Heart right ventricle (tissue), 16 donors: ENCODE measurements around the gene MYL3. TPM values are rescaled to one million over a fixed set of nuclear protein-coding genes. Genes with fewer than 3 reads are reported as not detected.

ENCODE experiments used
- ATAC-seq, 8 donors: fragments of 200-7000 bp; cut with Tn5 transposase; one replicate each; pipeline ENCODE4 v1.9.1; 2020; ENCODE audit warnings: mild to moderate bottlenecking in 8 of 8, moderate library complexity in 8 of 8, moderate number of reproducible peaks in 1 of 8
- DNase-seq, 2 donors: peaks; one replicate each; pipeline ENCODE4 v3.0.0-alpha.2; 2020
- H3K27ac ChIP-seq, 10 donors: fragments of 200-600 bp; sonication (generic) in 2 of 10; one replicate each; pipeline versions ENCODE4 v1.5.0 to v1.8.0; 2020 to 2022; ENCODE audit warnings: mild to moderate bottlenecking in 3 of 10
- H3K27me3 ChIP-seq, 7 donors: fragments of 200-600 bp; one replicate each; pipeline ENCODE4 v1.8.0; 2021 to 2022; ENCODE audit warnings: mild to moderate bottlenecking in 2 of 7
- H3K36me3 ChIP-seq, 9 donors: fragments of 200-600 bp; sonication (generic) in 1 of 9; one replicate each; pipeline versions ENCODE4 v1.5.0 to v1.8.0; 2020 to 2022; ENCODE audit warnings: mild to moderate bottlenecking in 2 of 9
- H3K4me1 ChIP-seq, 9 donors: fragments of 200-600 bp; sonication (generic) in 1 of 9; one replicate each; pipeline versions ENCODE4 v1.5.0 to v1.8.0; 2020 to 2022; ENCODE audit warnings: mild to moderate bottlenecking in 4 of 9
- H3K4me3 ChIP-seq, 10 donors: fragments of 200-600 bp; sonication (generic) in 2 of 10; one replicate each; pipeline versions ENCODE4 v1.5.0 to v1.8.0; 2020 to 2022; ENCODE audit warnings: mild to moderate bottlenecking in 7 of 10, moderate library complexity in 2 of 10
- H3K9me3 ChIP-seq, 11 donors: fragments of 200-600 bp in 10 of 11; sonication (generic) in 2 of 11; one replicate each; pipeline versions ENCODE4 v1.5.0 to v1.8.0; 2013 to 2022; ENCODE audit warnings: mild to moderate bottlenecking in 2 of 11, control low read depth in 1 of 11, moderate library complexity in 1 of 11
- CTCF ChIP-seq, 9 donors: fragments of 200-600 bp; sonication (generic) in 2 of 9; IDR thresholded peaks; one replicate each; pipeline versions ENCODE4 v1.5.0 to v1.8.0; 2021 to 2022; ENCODE audit warnings: antibody characterized with exemption in 9 of 9, mild to moderate bottlenecking in 5 of 9, moderate library complexity in 1 of 9
- WGBS, 2 donors: extraction: QIAGEN DNeasy Blood & Tissue Kit; methylation state at CpG; one replicate each; pipeline ENCODE4 v1.1.7; 2013; ENCODE audit warnings: inconsistent platforms in 1 of 2; 5-methylcytosine and 5-hydroxymethylcytosine counted together
- intact Hi-C, 10 donors: fragments of 100-400 bp; cut with DNase I; formaldehyde crosslinking; loops; one replicate each; pipeline versions ENCODE4 v1.11.1 to v1.14.2; 2022
- polyA plus RNA-seq, 2 donors: library from polyadenylated mRNA; stranded (reverse); fragments of 200-250 nt; gene quantifications; one replicate each; pipeline ENCODE4 v1.2.3, GENCODE V29; 2013
- total RNA-seq, 10 donors: library from RNA; stranded (reverse); fragmentation: NEBNext Ultra II Directional in 3 of 10; extraction: Animal tissue kit (Norgen Biotek cat#: 25700) in 3 of 10; gene quantifications; one replicate each; pipeline versions ENCODE4 v1.2.1 to v1.2.4, GENCODE V29; 2021 to 2023
- donor health status: Arrhythmogenic right ventricular cardiomyopathy.
- donor health status: ischemic (EF 13 %, LVEDD 7.1; RV severe dilation, severe dysfunction).
- donor health status: healthy with polysubstance abuse.
- donor health status: DM: no; HTN: yes; CAD: no.
- donor health status: DM: no; HTN: no; CAD: no.
- donor health status: ischemic (EF 25% LVEDD 6.9; RV normal size, moderate dysfunction).
- donor health status: ischemic (EF 25% LVEDD 5.7; RV mildly dilated, moderate dysfunction).
- donor health status: healthy.
- donor health status: DM: yes; HTN: yes; CAD: no.
- donor health status: Ischemic cardiomyopathy.
- donor health status: ischemic (EF 35%, LVEDD 5.7; RV mildly dilated, moderate dysfunction).
- donor health status: nonischemic (EF 11% LVEDD 7.7; RV severe dilation, severe dysfunction).
- donor health status: DM: yes; HTN: yes; CAD: no.
- donor health status: PGD.
- donor health status: ischemic (EF 29% LVEDD 5.4; RV normal size, mild dysfunction).
- donor health status: nonischemic (EF 23%, LVEDD 6.1; RV moderate dilation, normal function).

Gene MYL3
- total and polyA plus RNA-seq, 12 donors = 5,377 to 9,904 (median 7,587) TPM

GRCh38 chr3:46893146-46893748, 30.0 kb upstream of the MYL3 start:
- peak overlapping the region in 1 of 10 donors; percentile 17 for H3K4me3 ChIP-seq
- H3K27me3 ChIP-seq = peaks cover 0 to 43% (median 5%) of the 10 kb centered on the region in 7 donors
- intact Hi-C loops = no loop called here
- H3K4me1 ChIP-seq = peaks cover 11 to 62% (median 33%) of the 10 kb centered on the region in 9 donors
- no peaks in the 10 kb centered on the region for H3K9me3 ChIP-seq
- H3K27ac ChIP-seq = peak overlapping the region in 9 of 10 donors; percentile 16 to 72 (median 43)
- 45 to 51% methylated on average over 6 of the region's 6 CpGs for WGBS, 2 donors
- no peak for TF ChIP-seq CTCF (IDR thresholded peaks at IDR 0.05)
- DNase-seq (no peak), ATAC-seq (peak in 6 of 8 donors; percentile 2 to 63 (median 26))
- H3K36me3 ChIP-seq = no peaks in the 10 kb centered on the region

- Histone ChIP-seq H3K4me3 (peak overlapping the region in 9 of 10 donors; percentile 17 to 54 (median 50)), H3K36me3 (no peaks in the 10 kb centered on the region), H3K27ac (peak overlapping the region in 9 of 10 donors; percentile 16 to 72 (median 43)), H3K27me3 (peaks cover 0 to 36% (median 0%) of the 10 kb centered on the region in 7 donors), H3K9me3 (no peaks in the 10 kb centered on the region), H3K4me1 (peaks cover 11 to 60% (median 31%) of the 10 kb centered on the region in 9 donors)
- 5 to 8% methylated on average over 58 of the region's 58 CpGs for WGBS, 2 donors
- intact Hi-C loops = no loop called here
- TF ChIP-seq CTCF (IDR thresholded peaks at IDR 0.05) = peak in 2 of 9 donors; percentile 25 to 26
- DNase-seq (peak; percentile 72 to 77), ATAC-seq (peak; percentile 57 to 86 (median 77))
Measured at GRCh38 chr3:46892285-46893145, 29.3 kb upstream of the MYL3 start.

- Histone ChIP-seq H3K9me3 (no peaks in the 10 kb centered on the region), H3K36me3 (no peaks in the 10 kb centered on the region), H3K4me3 (no peak overlapping the region), H3K4me1 (peaks cover 11 to 55% (median 31%) of the 10 kb centered on the region in 9 donors), H3K27ac (no peak overlapping the region), H3K27me3 (peaks cover 0 to 36% (median 0%) of the 10 kb centered on the region in 7 donors)
- DNase-seq = no peak
- no peak for TF ChIP-seq CTCF (IDR thresholded peaks at IDR 0.05)
- WGBS, 2 donors = 92 to 97% methylated on average over 3 of the region's 3 CpGs
- intact Hi-C loops = no loop called here
- no peak for ATAC-seq
Measured at GRCh38 chr3:46891132-46891531, 27.9 kb upstream of the MYL3 start.

- no peaks in the 10 kb centered on the region for H3K36me3 ChIP-seq
- peaks cover 0 to 42% (median 0%) of the 10 kb centered on the region in 7 donors for H3K27me3 ChIP-seq
- ATAC-seq (no peak), DNase-seq (no peak)
- no peak overlapping the region for H3K4me3 ChIP-seq
- intact Hi-C loops = no loop called here
- 97 to 100% methylated on average over 1 of the region's 1 CpG for WGBS, 2 donors
- peaks cover 11 to 52% (median 31%) of the 10 kb centered on the region in 9 donors for H3K4me1 ChIP-seq
- no peak for TF ChIP-seq CTCF (IDR thresholded peaks at IDR 0.05)
- no peak overlapping the region for H3K27ac ChIP-seq
- no peaks in the 10 kb centered on the region for H3K9me3 ChIP-seq
Measured at GRCh38 chr3:46890132-46890531, 26.9 kb upstream of the MYL3 start.
